ENCODE measurements around the gene QRICH2. TPM values are rescaled to one million over a fixed set of nuclear protein-coding genes. Genes with fewer than 3 reads are reported as not detected.
"Not testable (repeated sequence)": the region's sequence is repeated elsewhere in the genome, so short reads cannot be mapped to it uniquely, and the experiment has no call there.

QRICH2 gene
- total RNA-seq, 2 donors from 2014 or later = 0.83 to 1.6 TPM

GRCh38 chr17:76260220-76260619 is 47.9 kb downstream of the QRICH2 start:
- intact Hi-C loops (cut with DNase I) = loop anchor here in 1 of 2 donors (2.0 kb wide), 1 partner anchor 287 kb away; no protein-coding TSS in a partner anchor
- DNase-seq (ENCODE audit: low spot score) = no peak

GRCh38 chr17:76256430-76257050 is 51.5 kb downstream of the QRICH2 start:
- DNase-seq (ENCODE audit: low spot score) = peak; percentile 36
- intact Hi-C loops (cut with DNase I) = not testable (repeated sequence)

DNA sequence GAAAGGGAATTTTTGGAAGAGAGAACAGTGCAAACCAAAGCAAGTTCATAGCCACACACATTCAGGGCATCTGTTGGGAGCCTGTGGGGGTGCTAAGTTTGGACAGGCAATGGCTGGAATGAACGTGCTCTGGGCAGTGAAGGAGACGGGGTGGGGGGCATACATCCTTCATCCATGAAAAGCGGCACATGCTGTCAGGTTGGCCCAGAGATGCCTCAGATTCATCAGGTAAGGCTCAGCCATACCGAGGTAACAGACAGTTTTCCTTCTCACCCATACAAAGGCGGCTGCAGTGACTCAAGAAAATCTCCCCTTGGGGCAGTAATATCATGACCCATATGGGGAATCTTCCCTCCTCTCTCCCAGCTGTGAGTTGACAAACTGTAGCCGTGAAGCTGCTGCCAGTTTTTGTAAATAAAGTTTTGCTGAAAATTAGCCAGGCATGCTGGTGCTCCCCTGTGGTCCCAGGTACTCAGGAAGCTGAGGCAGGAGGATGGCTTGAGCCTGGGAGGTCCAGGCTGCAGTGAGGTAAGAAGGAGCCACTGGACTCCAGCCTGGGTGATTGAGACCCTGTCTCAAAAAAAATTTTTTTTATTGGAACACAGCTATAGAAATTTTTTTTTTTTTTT is 52.2 kb downstream of the QRICH2 start:
- DNase-seq (ENCODE audit: low spot score) = peak; percentile 35
- intact Hi-C loops (cut with DNase I) = loop anchor here in 1 of 2 donors (1.0 kb wide), 1 partner anchor 34 kb away; no protein-coding TSS in a partner anchor

GRCh38 chr17:76254275-76254674 is 53.8 kb downstream of the QRICH2 start:
- intact Hi-C loops (cut with DNase I) = loop anchor here in 1 of 2 donors (5.0 kb wide), 1 partner anchor 482 kb away; no protein-coding TSS in a partner anchor
- no peak for DNase-seq (ENCODE audit: low spot score)

- no peak for DNase-seq (ENCODE audit: low spot score)
- intact Hi-C loops (cut with DNase I) = loop anchor here in 1 of 2 donors (5.0 kb wide), 1 partner anchor 482 kb away; no protein-coding TSS in a partner anchor
Measured at GRCh38 chr17:76253841-76254240, 54.2 kb downstream of the QRICH2 start.

GRCh38 chr17:76252967-76253766 is 54.9 kb downstream of the QRICH2 start:
- intact Hi-C loops (cut with DNase I) = loop anchor here in 1 of 2 donors (5.0 kb wide), 1 partner anchor 481 kb away; no protein-coding TSS in a partner anchor
- not testable (repeated sequence) for DNase-seq (ENCODE audit: low spot score)

DNA sequence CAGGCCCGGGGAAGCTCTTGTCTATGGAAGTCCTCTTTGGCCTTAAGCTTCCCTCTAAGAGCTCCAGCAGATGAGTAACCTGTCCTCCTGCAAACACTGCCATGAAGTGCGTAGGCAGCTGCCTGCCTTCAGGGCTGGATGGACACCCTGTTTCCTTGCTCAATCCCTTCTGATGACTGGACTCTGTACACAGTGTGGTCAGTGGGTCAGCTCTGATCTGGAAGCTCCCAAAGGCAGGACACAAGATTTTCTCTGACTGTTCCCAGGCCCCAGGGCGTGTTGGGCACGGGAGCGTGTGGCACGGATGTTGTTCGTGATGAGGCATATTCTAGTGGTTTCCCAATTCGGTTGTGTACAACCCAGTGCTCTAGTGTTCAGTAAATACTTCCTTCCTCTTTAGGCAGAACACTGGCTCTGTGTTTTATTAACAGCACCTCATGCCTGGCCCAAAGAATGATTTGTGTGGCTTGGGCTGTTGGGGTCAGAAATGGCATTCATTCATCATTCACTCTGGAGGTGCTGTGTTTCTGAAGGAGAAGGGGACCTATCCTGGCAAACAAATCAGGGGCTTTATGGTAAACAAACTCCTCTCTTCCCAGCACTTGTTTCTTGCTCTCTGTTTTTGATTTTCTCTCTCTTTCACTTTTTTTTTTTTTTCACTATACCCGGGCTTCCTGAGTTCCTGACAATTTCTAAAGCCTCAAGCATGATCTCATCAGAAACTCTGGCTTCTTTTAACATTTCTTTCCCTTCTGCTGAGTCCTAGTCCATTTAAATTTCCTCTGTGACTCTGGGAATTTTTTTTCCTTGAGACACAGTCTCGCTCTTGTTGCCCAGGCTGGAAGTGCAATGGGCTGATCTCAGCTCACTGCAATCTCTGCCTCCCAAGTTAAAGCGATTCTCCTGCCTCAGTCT is 55.8 kb downstream of the QRICH2 start:
- intact Hi-C loops (cut with DNase I) = loop anchor here in 1 of 2 donors (5.0 kb wide), 1 partner anchor 480 kb away; no protein-coding TSS in a partner anchor
- DNase-seq (ENCODE audit: low spot score) = peak; percentile 92

- DNase-seq (ENCODE audit: low spot score) = no peak
- intact Hi-C loops (cut with DNase I) = loop anchor here in 1 of 2 donors (2.0 to 5.0 kb wide), 2 partner anchors 25 to 479 kb away; no protein-coding TSS in a partner anchor
Measured at GRCh38 chr17:76251478-76252039, 56.5 kb downstream of the QRICH2 start.

GRCh38 chr17:76250141-76250540 is 57.9 kb downstream of the QRICH2 start:
- no peak for DNase-seq (ENCODE audit: low spot score)
- intact Hi-C loops (cut with DNase I) = loop anchor here in 1 of 2 donors (2.0 to 5.0 kb wide), 2 partner anchors 27 to 478 kb away; no protein-coding TSS in a partner anchor

- no peak for DNase-seq (ENCODE audit: low spot score)
- intact Hi-C loops (cut with DNase I) = no loop called here
Measured at GRCh38 chr17:76248013-76248782, 59.9 kb downstream of the QRICH2 start.

- intact Hi-C loops (cut with DNase I) = no loop called here
- no peak for DNase-seq (ENCODE audit: low spot score)
Measured at GRCh38 chr17:76247304-76247703, 60.8 kb downstream of the QRICH2 start.

DNA sequence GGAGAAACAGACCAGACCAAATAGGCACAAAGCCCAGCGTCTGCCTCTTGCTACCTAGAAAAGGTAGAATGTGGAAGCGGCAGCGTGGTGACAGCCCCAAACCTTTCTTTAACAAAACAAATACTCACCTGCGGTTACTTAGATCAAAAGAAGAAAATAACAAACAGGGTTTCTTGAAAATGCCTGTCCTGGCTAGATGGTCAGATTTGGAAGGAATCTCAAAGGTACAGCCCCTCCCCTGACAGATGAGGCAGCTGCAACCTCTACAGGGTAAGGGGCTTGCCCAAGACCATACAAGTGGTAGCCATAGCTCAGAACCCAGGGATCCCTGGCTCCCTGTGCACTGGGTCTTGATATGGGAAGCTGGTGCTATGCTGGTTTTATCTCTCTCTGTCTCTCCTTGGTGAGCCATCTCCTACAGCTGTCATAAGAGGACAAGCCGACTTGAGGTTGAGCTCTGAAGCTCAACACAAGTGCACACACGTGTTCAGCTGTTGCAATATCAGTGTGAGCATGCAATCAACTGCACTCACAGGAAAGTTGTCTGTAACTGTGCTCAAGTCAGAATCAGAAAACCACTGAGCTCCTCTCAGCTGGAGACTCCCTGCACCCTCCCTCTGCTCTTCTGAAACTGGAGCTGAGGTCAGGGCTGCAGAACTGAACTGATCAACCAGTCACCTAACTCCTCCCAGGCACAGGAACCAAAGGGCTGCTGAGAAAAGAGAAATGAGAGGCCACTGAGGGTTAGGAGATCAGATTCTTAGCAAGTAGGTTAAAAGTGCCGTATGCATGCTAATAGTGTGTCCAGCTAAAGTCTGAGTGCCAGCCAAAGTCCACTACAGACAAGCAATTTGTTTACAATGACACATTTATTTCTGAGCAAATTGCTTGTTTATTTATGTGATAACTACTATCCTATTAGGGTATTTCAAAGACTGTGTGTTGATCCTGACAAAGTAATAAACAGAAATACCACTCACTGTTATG is 61.7 kb downstream of the QRICH2 start:
- no peak for DNase-seq (ENCODE audit: low spot score)
- intact Hi-C loops (cut with DNase I) = no loop called here

DNA sequence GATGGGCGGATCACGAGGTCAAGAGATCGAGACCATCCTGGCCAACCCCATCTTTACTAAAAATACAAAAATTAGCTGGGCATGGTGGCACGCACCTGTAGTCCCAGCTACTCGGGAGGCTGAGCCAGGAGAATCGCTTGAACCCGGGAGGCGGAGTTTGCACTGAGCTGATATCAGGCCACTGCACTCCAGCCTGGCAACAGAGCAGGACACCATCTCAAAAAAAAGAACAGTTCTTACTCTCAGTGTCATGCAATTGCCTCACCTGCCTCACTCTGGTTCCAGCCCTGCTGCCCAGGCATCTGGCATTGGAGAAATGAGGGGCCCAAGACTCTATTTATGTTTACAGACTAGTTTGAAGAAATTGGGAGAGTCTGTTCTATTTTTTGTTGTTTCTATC is 63.4 kb downstream of the QRICH2 start:
- intact Hi-C loops (cut with DNase I); DNase-seq (ENCODE audit: low spot score): not testable (repeated sequence)

- intact Hi-C loops (cut with DNase I) = no loop called here
- DNase-seq (ENCODE audit: low spot score) = no peak
Measured at GRCh38 chr17:76243826-76244679, 64.0 kb downstream of the QRICH2 start.

DNA sequence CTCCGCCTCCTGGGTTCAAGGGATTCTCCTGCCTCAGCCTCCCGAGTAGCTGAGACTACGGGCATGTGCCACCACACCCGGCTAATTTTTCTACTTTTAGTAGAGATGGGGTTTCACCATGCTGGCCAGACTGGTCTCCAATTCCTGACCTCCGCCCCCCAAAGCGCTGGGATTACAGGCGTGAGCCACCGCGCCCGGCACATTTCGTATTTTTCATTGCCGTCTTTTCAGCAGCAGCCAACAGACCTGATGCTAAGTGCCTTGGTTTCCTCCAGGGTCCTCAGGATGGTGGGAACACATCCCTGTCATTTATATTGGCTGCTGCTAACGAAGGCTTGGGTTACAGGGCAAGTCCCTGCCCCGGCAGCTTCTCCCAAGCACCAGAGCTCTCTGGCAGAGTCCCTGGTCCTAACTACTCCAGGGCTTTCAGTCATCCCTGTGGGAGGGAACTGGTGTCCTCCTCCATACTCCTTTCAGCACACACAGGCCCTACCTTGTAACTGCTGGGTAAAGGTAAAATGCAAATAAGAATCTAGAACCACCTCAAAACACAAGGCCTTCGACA is 66.3 kb downstream of the QRICH2 start:
- intact Hi-C loops (cut with DNase I) = no loop called here
- DNase-seq (ENCODE audit: low spot score) = no peak

Measured in posterior vena cava (tissue), 2 donors.